OCI-LY7 (cell line): ENCODE results near the gene COL4A2. TPM values are rescaled to one million over a fixed set of nuclear protein-coding genes. Genes with fewer than 3 reads are reported as not detected.
"Not testable (repeated sequence)": the region's sequence is repeated elsewhere in the genome, so short reads cannot be mapped to it uniquely, and the experiment has no call there.

ENCODE experiments used
- BruUV-seq: library from RNA; stranded (reverse); fragments of 400-500 nt; replicated peaks from 2 replicates; lab custom pipeline; 2021; lab: Mats Ljungman, UMichigan
- CTCF ChIA-PET: fragments of 300-600 bp; sonication (Branson Sonifier 250); formaldehyde crosslinking; loops from one replicate; lab custom pipeline; 2022; ENCODE audit warnings: antibody characterized with exemption; ENCODE audit not compliant: unreplicated experiment; lab: Charles Lee
- POLR2A ChIA-PET: fragments of 300-600 bp; sonication (Branson Sonifier 250); formaldehyde crosslinking; loops from one replicate; lab custom pipeline; 2022; ENCODE audit warnings: antibody characterized with exemption; lab: Charles Lee
- DNase-seq: peaks from one replicate; pipeline ENCODE4 v3.0.0-alpha.2; 2015; ENCODE audit warnings: low spot score
- H2AFZ ChIP-seq: fragments of 200-600 bp; sonication (generic), shearing (Covaris generic); 2 replicates; pipeline ENCODE4 v1.6.1; 2014; ENCODE audit warnings: mild to moderate bottlenecking, antibody characterized with exemption, low read length, moderate library complexity
- H3K27ac ChIP-seq: fragments of 200-600 bp; sonication (generic); 2 replicates; pipeline ENCODE4 v1.5.1; 2014; ENCODE audit warnings: mixed run types, low read depth, mild to moderate bottlenecking, moderate library complexity, low read length, inconsistent platforms; ENCODE audit not compliant: poor library complexity, severe bottlenecking
- H3K36me3 ChIP-seq: fragments of 200-600 bp; sonication (generic); 2 replicates; pipeline ENCODE4 v1.6.1; 2014; ENCODE audit warnings: mild to moderate bottlenecking, antibody characterized with exemption, low read length, moderate library complexity, mixed read lengths; ENCODE audit not compliant: insufficient read depth
- H3K4me1 ChIP-seq: fragments of 200-600 bp; sonication (generic); 2 replicates; pipeline ENCODE4 v1.5.1; 2014; ENCODE audit warnings: mild to moderate bottlenecking, low read length; ENCODE audit not compliant: insufficient read depth, poor library complexity, severe bottlenecking
- H3K4me2 ChIP-seq: fragments of 200-600 bp; sonication (generic); 2 replicates; pipeline ENCODE4 v1.6.1; 2014; ENCODE audit warnings: mild to moderate bottlenecking, low read length
- H3K4me3 ChIP-seq: fragments of 200-600 bp; sonication (generic); 2 replicates; pipeline ENCODE4 v1.5.1; 2014; ENCODE audit warnings: mild to moderate bottlenecking, low read depth, low read length; ENCODE audit not compliant: poor library complexity, severe bottlenecking
- H3K79me2 ChIP-seq: fragments of 200-600 bp; sonication (generic); 2 replicates; pipeline ENCODE4 v1.6.1; 2016; ENCODE audit warnings: low read depth, mild to moderate bottlenecking, low read length, moderate library complexity, mixed read lengths; ENCODE audit not compliant: insufficient read depth
- H3K9me2 ChIP-seq: fragments of 200-600 bp; sonication (generic); 2 replicates; pipeline ENCODE4 v1.6.1; 2016; ENCODE audit warnings: mild to moderate bottlenecking, low read length, mixed read lengths; ENCODE audit not compliant: insufficient read depth
- H3K9me3 ChIP-seq: fragments of 200-600 bp; sonication (generic); 2 replicates; pipeline ENCODE4 v1.6.1; 2014; ENCODE audit warnings: mild to moderate bottlenecking, mixed run types, low read length, mixed read lengths
- H4K20me1 ChIP-seq: fragments of 200-600 bp; sonication (generic); 2 replicates; pipeline ENCODE4 v1.6.1; 2014; ENCODE audit warnings: mild to moderate bottlenecking, antibody characterized with exemption, low read length, moderate library complexity, mixed read lengths; ENCODE audit not compliant: insufficient read depth
- CTCF ChIP-seq: fragments of 200-600 bp; sonication (generic); conservative IDR thresholded peaks from 2 replicates; pipeline ENCODE4 v1.5.1; 2014; ENCODE audit warnings: mild to moderate bottlenecking, antibody characterized with exemption, low read length, moderate library complexity, mixed read lengths
- EZH2phosphoT487 ChIP-seq: fragments of 200-600 bp; sonication (generic); IDR thresholded peaks from 2 replicates; pipeline ENCODE4 v1.6.1; 2018; ENCODE audit warnings: low read depth, borderline replicate concordance, mild to moderate bottlenecking, mixed run types, antibody characterized with exemption, low read length, moderate library complexity, mixed read lengths
- intact Hi-C: fragments of 100-400 bp; cut with micrococcal nuclease; formaldehyde crosslinking; loops from one replicate; pipeline ENCODE4 v1.10.0; 2022; ENCODE audit not compliant: unreplicated experiment
- total RNA-seq, 2 experiments: library from RNA; depleted of rRNA in 1 of 2; stranded (reverse); fragments of >200 nt in 1 of 2; shearing (Covaris generic) in 1 of 2; gene quantifications; 2 replicates each; pipeline ENCODE4 v1.2.3, GENCODE V29; 2014 to 2022

Gene COL4A2
- total RNA-seq, 2 experiments from 2014 or later: 0.34 TPM; not detected in 1

- Histone ChIP-seq H3K4me2 (no peak overlapping the region), H3K4me3 (no peak overlapping the region), H3K79me2 (no peaks in the 10 kb centered on the region), H2AFZ (no peak overlapping the region), H3K36me3 (no peaks in the 10 kb centered on the region), H3K4me1 (no peaks in the 10 kb centered on the region), H3K27ac (no peak overlapping the region), H3K9me3 (no peaks in the 10 kb centered on the region), H4K20me1 (no peaks in the 10 kb centered on the region), H3K9me2 (no peaks in the 10 kb centered on the region)
- intact Hi-C loops: no loop called here
- POLR2A ChIA-PET: no interaction called here
- no TSS peak for BruUV-seq
- CTCF ChIA-PET: no interaction called here
- TF ChIP-seq EZH2phosphoT487: no peak
- no peak for TF ChIP-seq CTCF
- no peak for DNase-seq
Measured at GRCh38 chr13:110497003-110497402, 189.9 kb downstream of the COL4A2 start.

GRCh38 chr13:110497896-110498295 is 190.8 kb downstream of the COL4A2 start:
- POLR2A ChIA-PET, CTCF ChIA-PET, H3K9me3 ChIP-seq, H3K79me2 ChIP-seq, H3K4me1 ChIP-seq, H3K9me2 ChIP-seq, H3K27ac ChIP-seq, H4K20me1 ChIP-seq, H3K4me2 ChIP-seq, H3K36me3 ChIP-seq, H3K4me3 ChIP-seq, intact Hi-C loops, BruUV-seq, H2AFZ ChIP-seq, DNase-seq: not testable (repeated sequence)

- no peaks in the 10 kb centered on the region for H3K9me2 ChIP-seq
- ChIA-PET CTCF (no interaction called here), POLR2A (no interaction called here)
- H3K4me3 ChIP-seq: no peak overlapping the region
- no peaks in the 10 kb centered on the region for H3K36me3 ChIP-seq
- no peaks in the 10 kb centered on the region for H3K79me2 ChIP-seq
- DNase-seq: no peak
- TF ChIP-seq CTCF (no peak), EZH2phosphoT487 (no peak)
- no TSS peak for BruUV-seq
- H3K9me3 ChIP-seq: no peaks in the 10 kb centered on the region
- H4K20me1 ChIP-seq: no peaks in the 10 kb centered on the region
- no peak overlapping the region for H3K4me2 ChIP-seq
- H2AFZ ChIP-seq: no peak overlapping the region
- H3K4me1 ChIP-seq: no peaks in the 10 kb centered on the region
- intact Hi-C loops: no loop called here
- no peak overlapping the region for H3K27ac ChIP-seq
Measured at GRCh38 chr13:110498327-110498726, 191.2 kb downstream of the COL4A2 start.
